K562 (cell line): ENCODE measurements around the gene DNAAF3. TPM values are rescaled to one million over a fixed set of nuclear protein-coding genes. Genes with fewer than 3 reads are reported as not detected.

Source experiments
- HDAC1 ChIP-seq, 2 experiments: fragments of 450-650 bp; IDR thresholded peaks; 2 replicates each; pipeline ENCODE4 v1.6.1; 2016 to 2017; ENCODE audit warnings: inconsistent platforms in 1 of 2, mild to moderate bottlenecking in 1 of 2, moderate library complexity in 1 of 2
- HEY1 ChIP-seq: fragments of 250-450 bp; sonication (Bioruptor Pico); IDR thresholded peaks from 2 replicates; pipeline ENCODE4 v1.5.0; 2020; ENCODE audit warnings: mild to moderate bottlenecking, moderate library complexity, borderline replicate concordance
- JUN ChIP-seq, 2 experiments: sonication (generic) in 1 of 2; formaldehyde crosslinking in 1 of 2; IDR thresholded peaks; 2 replicates each; pipeline versions ENCODE4 v1.6.1 to v1.8.0; 2012 to 2022; ENCODE audit warnings: borderline replicate concordance in 2 of 2, mild to moderate bottlenecking in 2 of 2, improper control_type of control experiment in 1 of 2, low read depth in 1 of 2, low read length in 1 of 2, missing genetic modification reagents in 1 of 2
- POU5F1 ChIP-seq: fragments of 150-350 bp; IDR thresholded peaks from 2 replicates; pipeline ENCODE4 v1.6.1; 2014; ENCODE audit warnings: borderline replicate concordance, low read length, low read depth, mild to moderate bottlenecking; ENCODE audit not compliant: partially characterized antibody
- TBP ChIP-seq: optimal IDR thresholded peaks from 2 replicates; pipeline ENCODE3; 2011; ENCODE audit warnings: low read depth, low read length, improper control_type of control experiment
- ZNF217 ChIP-seq: sonication (generic); formaldehyde crosslinking; IDR thresholded peaks from 2 replicates; pipeline ENCODE4 v1.8.0; 2022; ENCODE audit warnings: mild to moderate bottlenecking, missing genetic modification reagents
- ZNF655 ChIP-seq: fragments of 250-450 bp; sonication (Bioruptor Pico); IDR thresholded peaks from 2 replicates; pipeline ENCODE4 v1.5.0; 2021
- polyA plus RNA-seq, 8 experiments: library from polyadenylated mRNA; depleted of rRNA in 4 of 8; stranded (reverse) in 5 of 8; unstranded in 3 of 8; fragments of >200 nt; fragmentation: Nextera tagmentation in 2 of 8; fragmentation: Illumina TruSeq in 1 of 8; extraction: Ambion mirVana in 2 of 8; extraction: Trizol in 1 of 8; gene quantifications; 2 replicates each; pipeline versions ENCODE4 v1.2.1 to v1.2.3, GENCODE V29; 2011 to 2014; ENCODE audit warnings: inconsistent platforms in 1 of 8, missing spikeins in 1 of 8
- total RNA-seq, 7 experiments: library from RNA; depleted of rRNA in 6 of 7; stranded (reverse); fragments of >200 nt in 6 of 7; fragmentation: Illumina TruSeq in 2 of 7; extraction: Trizol in 2 of 7; gene quantifications; 2 replicates each; pipeline versions ENCODE4 v1.2.1 to v1.2.3, GENCODE V29; 2011 to 2021; ENCODE audit warnings: low replicate concordance in 1 of 7
- TF ChIP-seq, protein P1 (sequence below), 2 experiments: fragments of 450-650 bp in 1 of 2; sonication (generic) in 1 of 2; formaldehyde crosslinking in 1 of 2; IDR thresholded peaks; 2 replicates each; pipeline versions ENCODE4 v1.7.1 to v1.9.0; 2016 to 2022; ENCODE audit warnings: inconsistent platforms in 1 of 2, mild to moderate bottlenecking in 1 of 2, missing genetic modification reagents in 1 of 2
- TF ChIP-seq, protein P2 (sequence below), 2 experiments: fragments of 200-800 bp in 1 of 2; sonication (Bioruptor generic) in 1 of 2; sonication (generic) in 1 of 2; formaldehyde crosslinking in 1 of 2; IDR thresholded peaks in 1 of 2; conservative IDR thresholded peaks in 1 of 2; 2 replicates each; pipeline versions ENCODE4 v1.5.0 to v1.6.1; 2016 to 2020; ENCODE audit warnings: missing compliant biosample characterization in 1 of 2, missing genetic modification characterization in 1 of 2, missing genetic modification reagents in 1 of 2
- TF ChIP-seq, protein P3 (sequence below): fragments of 450-650 bp; IDR thresholded peaks from 2 replicates; pipeline ENCODE4 v1.6.1; 2016; ENCODE audit warnings: antibody characterized with exemption

The DNAAF3 gene
- total and polyA plus RNA-seq, 9 of the 15 experiments (the other 6 are each of a cell fraction or from before 2014, with no cell fraction given) = 21.6 to 61.5 (median 43.0) TPM

DNA sequence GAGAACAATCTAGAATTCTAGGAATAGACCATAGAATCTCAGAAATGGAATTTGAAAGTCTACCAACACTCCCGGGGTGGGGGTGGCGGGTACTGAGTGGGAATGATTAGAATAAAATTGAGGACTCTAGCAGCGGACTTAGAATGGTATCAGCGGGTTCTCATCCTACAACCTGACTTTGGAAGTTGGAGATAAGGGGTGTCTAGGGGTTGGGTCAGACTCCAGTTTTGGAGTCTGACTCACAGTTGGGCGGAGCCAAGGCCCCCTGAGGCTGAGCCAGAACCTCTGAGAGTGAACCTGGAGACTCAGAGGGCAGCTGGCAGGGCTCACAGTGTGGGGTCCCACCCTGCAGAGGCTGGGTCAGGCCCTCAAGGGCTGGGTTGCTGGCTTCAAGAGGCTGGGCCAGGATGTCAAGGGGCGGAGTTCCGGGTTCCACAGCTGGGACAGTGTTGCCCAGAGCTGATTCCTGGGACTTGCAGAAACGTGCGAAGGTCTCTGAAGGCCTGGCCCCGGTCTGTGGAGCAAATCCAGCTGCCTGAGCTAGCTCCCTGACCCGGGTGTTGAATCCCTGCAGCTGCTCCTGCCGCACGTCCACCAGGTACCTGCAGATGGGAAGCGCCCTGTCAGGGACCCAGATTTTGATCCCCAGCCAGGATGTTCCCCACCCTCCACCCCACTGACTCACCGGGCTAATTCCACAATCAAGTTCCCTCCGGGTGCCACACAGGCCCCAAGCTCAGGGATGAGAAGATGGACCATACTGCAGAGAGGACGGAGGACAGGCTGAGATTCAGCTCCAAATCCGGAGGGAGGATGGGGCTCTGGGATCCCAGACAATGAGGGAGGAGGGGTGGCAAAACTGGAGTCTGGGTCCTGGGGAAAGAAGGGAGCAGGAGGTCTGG lies 7.3 kb downstream of the DNAAF3 start (continued):
- TF ChIP-seq, protein P1, sequence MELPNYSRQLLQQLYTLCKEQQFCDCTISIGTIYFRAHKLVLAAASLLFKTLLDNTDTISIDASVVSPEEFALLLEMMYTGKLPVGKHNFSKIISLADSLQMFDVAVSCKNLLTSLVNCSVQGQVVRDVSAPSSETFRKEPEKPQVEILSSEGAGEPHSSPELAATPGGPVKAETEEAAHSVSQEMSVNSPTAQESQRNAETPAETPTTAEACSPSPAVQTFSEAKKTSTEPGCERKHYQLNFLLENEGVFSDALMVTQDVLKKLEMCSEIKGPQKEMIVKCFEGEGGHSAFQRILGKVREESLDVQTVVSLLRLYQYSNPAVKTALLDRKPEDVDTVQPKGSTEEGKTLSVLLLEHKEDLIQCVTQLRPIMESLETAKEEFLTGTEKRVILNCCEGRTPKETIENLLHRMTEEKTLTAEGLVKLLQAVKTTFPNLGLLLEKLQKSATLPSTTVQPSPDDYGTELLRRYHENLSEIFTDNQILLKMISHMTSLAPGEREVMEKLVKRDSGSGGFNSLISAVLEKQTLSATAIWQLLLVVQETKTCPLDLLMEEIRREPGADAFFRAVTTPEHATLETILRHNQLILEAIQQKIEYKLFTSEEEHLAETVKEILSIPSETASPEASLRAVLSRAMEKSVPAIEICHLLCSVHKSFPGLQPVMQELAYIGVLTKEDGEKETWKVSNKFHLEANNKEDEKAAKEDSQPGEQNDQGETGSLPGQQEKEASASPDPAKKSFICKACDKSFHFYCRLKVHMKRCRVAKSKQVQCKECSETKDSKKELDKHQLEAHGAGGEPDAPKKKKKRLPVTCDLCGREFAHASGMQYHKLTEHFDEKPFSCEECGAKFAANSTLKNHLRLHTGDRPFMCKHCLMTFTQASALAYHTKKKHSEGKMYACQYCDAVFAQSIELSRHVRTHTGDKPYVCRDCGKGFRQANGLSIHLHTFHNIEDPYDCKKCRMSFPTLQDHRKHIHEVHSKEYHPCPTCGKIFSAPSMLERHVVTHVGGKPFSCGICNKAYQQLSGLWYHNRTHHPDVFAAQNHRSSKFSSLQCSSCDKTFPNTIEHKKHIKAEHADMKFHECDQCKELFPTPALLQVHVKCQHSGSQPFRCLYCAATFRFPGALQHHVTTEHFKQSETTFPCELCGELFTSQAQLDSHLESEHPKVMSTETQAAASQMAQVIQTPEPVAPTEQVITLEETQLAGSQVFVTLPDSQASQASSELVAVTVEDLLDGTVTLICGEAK (IDR thresholded peaks at IDR 0.05) = peak; percentile 26; the same call in 1 of the 2 replicates
- TF ChIP-seq, protein P1 (CRISPR knock-in tag; IDR thresholded peaks at IDR 0.05) = no peak
- TF ChIP-seq TBP = peak; percentile 79
- TF ChIP-seq ZNF217 (CRISPR knock-in tag) = no peak
- TF ChIP-seq, protein P2, sequence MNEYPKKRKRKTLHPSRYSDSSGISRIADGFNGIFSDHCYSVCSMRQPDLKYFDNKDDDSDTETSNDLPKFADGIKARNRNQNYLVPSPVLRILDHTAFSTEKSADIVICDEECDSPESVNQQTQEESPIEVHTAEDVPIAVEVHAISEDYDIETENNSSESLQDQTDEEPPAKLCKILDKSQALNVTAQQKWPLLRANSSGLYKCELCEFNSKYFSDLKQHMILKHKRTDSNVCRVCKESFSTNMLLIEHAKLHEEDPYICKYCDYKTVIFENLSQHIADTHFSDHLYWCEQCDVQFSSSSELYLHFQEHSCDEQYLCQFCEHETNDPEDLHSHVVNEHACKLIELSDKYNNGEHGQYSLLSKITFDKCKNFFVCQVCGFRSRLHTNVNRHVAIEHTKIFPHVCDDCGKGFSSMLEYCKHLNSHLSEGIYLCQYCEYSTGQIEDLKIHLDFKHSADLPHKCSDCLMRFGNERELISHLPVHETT (CRISPR knock-in tag; conservative IDR thresholded peaks at IDR 0.05 in 1 of 2, IDR thresholded peaks at IDR 0.05 in 1 of 2) = no peak
- no peak for TF ChIP-seq ZNF655 (CRISPR knock-in tag)
- no peak for TF ChIP-seq HDAC1 (IDR thresholded peaks at IDR 0.05)
- no peak for TF ChIP-seq HEY1 (CRISPR knock-in tag)
- TF ChIP-seq POU5F1 = peak; percentile 34
- peak; percentile 100 for TF ChIP-seq JUN (IDR thresholded peaks at IDR 0.05; ENCODE audit: borderline replicate concordance, low read depth, low read length)
- TF ChIP-seq JUN (CRISPR knock-in tag; IDR thresholded peaks at IDR 0.05; ENCODE audit: borderline replicate concordance) = peak; percentile 100
- TF ChIP-seq, protein P3, sequence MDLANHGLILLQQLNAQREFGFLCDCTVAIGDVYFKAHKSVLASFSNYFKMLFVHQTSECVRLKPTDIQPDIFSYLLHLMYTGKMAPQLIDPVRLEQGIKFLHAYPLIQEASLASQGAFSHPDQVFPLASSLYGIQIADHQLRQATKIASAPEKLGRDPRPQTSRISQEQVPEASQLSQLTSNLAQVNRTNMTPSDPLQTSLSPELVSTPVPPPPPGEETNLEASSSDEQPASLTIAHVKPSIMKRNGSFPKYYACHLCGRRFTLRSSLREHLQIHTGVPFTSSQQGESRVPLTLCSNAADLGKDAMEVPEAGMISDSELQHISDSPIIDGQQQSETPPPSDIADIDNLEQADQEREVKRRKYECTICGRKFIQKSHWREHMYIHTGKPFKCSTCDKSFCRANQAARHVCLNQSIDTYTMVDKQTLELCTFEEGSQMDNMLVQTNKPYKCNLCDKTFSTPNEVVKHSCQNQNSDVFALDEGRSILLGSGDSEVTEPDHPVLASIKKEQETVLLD = peak; percentile 70; the same call in 1 of the 2 replicates
